NK-92 (cell line): ENCODE results near the gene ZNF606.

Experiments
- DNase-seq: peaks from one replicate; lab custom pipeline; 2025; ENCODE audit not compliant: unreplicated experiment; lab: John Stamatoyannopoulos, UW

ZNF606 gene

DNA sequence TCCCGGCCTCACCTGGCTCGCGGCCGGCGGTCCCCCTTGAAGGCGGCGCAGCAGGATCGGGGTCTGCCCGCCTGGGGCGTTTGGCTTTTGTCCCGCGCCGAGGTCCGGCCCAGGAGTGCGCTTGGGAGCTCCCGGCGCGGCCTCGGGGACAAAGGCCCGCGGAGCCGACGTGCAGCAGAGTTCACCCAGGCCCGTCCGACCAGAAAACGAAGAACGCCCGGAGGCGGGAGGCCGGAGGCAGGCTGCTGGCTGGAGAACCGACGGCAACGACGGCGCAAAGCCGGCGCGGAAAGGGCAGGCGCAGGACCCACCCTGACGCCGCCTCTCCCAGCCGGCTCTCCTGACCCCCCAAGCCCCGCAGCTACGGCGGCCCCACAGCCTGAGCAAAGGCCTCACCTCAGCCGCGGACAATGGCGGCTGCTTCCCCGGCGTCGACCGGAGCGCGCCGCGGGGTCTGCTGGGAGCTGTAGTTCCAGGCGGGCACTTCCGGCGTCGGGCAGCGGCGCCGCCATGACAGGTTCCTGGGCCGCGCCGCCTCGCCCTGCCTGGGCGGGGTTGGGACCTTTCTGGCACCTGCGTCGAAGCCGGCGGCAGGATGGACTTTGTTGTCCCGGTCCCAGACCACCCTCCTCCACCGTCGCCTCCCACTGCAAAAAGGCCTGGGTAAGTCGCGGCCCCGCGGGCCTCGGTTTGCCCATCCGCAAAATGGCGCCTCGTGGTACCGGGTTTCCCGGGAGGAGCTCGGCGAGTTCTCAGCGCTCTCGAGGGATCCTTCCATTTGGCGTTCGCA lies at the start of gene ZNF606:
ZNF606 (minus strand) TSS at position 437 of the 790 bp plus-strand sequence. CDS start 1,501 bp downstream, outside the sequence.
- no peak for DNase-seq

DNA sequence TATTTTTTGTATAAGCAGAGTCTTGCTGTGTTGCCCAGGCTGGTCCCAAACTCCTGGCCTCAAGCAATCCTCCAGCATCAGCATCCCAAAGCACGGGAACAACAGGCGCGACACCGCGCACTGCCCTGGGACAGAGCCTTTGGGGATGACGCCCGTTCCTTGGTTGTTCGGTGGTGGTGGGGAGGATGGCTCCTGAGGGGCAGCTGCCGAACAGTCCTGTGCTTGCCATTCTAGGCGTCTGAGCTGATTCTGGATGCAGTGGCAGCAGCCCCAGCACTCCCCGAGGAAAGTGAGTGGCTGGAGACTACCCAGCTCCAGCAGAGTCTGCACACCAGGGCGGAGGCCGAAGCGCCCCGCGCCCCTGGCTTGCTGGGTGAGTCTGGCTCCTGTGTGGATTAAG lies 49.6 kb upstream of the ZNF606 start:
- no peak for DNase-seq

DNA sequence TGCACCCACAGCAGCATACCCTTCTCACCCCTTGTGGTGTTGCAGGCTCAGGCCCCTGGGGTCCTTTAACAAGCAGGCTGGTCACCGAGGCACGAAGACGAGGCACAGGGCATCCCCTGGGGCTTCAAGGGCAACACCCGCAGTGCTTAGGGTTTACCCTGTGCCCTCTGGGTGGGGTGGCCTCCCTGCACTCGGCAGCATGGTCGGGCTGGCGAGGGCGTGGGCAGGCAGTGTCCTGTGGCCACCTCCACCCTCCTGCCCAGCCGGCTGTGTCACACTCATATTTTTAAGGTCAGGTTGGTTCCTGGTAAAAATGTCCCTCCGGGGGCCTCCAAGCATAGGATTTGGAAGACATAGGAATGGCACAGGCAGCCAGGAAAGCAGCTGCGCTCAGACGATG lies 45.1 kb upstream of the ZNF606 start:
- no peak for DNase-seq

DNA sequence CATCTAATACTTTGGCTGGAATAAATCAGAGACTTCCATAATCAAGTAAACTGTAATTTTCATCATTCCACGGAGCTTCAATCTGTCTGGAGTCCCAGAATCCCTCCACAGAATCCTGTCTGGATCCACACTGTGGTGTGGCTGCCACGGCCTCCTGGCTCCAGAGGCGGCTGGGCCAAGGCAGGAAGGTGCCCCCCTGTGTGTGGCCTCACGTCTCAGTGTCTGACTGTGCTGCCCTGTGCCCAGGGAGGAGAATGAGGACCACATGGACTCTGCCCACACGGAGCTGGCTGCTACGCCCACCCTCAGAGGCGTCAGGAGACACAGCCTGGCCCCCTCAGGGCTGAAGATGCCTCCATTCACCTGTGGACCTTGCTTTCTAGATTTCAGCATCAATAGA lies 44.2 kb upstream of the ZNF606 start:
- DNase-seq, result no peak

DNA sequence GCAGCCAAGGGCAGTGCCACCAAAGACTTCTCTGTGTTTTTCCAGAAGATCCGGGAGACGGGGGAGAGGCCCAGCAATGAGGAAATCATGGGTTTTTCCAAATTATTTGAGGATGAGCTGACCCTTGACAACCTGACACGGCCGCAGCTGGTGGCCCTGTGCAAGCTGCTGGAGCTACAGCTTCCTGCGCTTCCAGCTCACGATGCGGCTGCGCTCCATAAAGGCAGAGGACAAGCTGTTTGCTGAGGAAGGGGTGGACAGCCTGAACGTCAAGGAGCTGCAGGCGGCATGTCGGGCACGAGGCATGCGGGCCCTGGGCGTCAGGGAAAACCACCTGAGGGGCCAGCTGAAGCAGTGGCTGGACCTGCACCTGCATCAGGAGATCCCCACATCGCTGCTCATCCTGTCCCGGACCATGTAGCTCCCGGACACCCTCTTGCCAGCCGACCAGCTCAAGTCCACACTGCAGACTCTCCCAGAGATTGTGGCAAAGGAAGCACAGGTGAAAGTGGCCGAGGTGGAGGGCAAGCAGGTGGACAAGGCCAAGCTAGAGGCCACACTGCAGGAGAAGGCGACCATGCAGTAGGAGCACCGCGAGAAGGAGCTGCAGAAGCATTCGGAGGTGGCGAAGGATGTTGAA lies 42.9 kb upstream of the ZNF606 start:
- no peak for DNase-seq

DNA sequence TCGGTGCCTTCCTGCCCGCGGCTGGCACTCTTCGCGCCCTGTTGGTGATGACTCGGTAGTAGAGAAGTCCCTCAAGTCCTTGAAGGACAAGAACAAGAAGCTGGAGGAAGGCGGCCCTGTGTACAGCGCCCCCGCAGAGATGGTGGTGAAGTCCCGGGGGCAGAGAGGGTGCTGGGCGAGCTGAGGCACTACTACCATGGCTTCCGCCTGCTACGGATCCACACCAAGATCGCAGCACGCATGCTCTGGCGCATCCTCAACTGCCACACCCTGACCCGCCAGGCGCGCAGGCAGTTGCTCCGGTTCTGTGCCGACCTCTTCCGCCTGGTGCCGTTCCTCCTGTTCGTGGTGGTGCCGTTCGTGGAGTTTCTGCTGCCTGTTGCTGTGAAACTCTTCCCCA lies 42.3 kb upstream of the ZNF606 start:
- DNase-seq, result no peak

DNA sequence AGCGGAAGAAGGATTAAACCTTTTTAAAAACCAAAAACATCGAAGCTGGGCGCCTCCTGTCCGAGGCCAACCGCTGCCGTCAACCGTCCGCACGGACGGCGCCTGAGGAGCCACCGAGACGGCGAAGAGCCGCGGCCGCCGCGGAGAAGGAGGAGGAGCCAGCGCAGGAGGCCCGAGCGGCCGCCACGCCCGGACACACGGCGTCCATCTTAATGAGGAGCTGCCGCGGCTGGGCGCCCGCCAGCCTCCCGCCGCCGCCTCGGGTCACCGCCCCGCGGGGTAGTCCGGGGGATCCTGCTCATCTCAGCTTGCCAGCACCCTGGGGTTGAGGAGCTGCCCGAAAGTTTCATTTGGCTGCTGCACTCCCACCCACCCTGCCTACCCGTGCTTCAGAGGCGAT lies 41.8 kb upstream of the ZNF606 start:
- no peak for DNase-seq

DNA sequence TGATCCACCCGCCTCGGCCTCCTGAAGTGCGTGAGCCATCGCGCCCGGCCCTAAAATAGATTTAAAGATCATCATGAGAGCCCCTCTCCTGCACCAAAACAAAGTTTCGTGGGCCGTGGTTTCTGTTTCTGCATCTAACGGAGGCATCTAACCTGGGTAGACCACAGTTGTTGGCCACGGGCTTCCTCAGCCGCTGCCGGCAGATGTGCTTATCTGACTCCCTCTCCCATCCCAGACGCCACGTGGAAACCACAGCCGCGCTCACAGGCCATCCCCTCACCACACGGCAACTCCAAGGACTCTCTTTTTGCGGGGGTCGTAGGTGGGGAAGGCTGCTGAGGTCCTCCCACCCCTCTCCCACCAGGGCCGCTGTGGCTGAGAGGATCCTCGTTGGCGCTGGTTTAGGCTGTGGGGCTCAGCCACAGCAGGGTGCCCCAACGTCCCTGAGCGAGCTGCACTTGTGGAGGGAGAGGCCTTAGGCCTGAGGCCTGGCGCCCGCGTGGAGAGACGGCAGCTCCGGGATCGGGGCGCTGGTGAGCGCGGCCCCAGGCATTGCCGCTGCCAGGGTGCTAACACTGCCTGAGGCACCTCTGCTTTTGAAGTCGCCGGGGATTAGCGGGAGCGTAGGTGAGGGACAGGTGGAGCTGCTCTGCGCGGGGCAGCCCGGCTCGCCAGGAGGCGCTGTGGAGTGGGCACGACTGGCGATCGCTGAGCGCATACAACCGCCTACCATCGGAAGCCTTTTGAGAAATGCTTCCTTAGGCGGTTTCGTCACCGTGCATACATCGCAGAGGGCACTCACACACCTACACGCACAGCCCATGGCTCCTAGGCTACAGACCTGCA lies 40.1 kb upstream of the ZNF606 start:
- no peak for DNase-seq

DNA sequence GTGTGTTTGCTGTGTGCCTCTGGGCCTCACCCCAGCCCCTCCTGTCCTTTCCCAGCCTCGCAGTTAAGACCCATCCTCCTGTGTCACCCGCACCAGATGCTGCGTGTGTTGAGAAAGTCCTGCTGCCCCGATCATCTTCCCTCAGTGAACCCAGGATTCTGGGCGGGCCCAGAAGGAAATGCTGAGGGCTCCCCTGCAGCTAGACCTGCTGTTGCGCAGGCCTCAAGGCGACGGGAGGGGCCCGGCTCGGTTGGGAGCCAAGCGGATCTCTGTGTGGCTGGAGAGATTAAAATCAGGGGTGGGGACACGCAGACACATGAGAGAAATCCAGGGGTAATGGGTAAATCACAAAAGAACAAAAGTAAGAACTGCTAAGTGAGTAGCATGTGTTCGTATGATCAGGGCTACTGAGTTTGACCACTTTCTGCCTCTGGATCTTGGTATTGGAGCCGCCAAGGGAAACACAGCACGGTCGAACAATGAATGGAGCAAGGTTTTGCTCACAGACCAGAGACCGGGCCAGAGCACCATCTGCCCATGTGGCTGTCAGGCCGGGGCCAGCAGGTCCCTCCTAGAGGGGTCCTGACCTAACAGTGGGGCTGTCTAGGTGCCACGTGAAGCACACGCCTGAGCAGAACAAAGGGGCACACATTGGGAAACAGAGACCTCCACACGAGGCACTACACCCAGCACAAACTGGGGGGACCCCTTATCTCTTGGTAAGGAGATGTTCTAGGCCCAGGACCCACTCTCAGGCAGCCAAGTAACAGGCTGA lies 38.3 kb upstream of the ZNF606 start:
- no peak for DNase-seq

DNA sequence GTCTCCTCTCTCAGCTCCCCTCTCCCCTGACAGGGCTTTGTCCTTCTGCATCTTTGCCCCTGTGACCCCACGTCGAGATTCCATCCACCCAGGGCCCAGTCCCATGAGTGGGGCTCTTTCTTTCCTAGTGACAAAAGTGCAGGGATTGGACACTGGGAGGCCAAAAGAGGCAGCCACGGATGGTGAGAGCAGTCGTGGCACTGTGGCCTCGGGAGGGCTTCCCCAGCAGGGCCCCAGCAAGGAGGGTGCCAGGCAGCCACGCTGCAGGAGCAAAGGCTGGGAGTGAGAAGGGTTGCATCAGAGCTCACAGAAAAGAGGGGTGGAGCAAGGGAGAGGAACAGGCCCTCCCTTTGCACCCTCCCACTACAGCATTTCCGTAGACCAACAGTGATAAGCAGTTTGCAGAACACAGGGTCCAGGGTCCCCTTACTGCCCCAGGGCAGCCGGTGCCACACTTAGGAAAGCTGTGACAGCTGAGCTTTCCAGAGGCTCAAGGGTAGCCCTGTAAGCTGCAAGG lies 36.1 kb upstream of the ZNF606 start:
- DNase-seq, result no peak

DNA sequence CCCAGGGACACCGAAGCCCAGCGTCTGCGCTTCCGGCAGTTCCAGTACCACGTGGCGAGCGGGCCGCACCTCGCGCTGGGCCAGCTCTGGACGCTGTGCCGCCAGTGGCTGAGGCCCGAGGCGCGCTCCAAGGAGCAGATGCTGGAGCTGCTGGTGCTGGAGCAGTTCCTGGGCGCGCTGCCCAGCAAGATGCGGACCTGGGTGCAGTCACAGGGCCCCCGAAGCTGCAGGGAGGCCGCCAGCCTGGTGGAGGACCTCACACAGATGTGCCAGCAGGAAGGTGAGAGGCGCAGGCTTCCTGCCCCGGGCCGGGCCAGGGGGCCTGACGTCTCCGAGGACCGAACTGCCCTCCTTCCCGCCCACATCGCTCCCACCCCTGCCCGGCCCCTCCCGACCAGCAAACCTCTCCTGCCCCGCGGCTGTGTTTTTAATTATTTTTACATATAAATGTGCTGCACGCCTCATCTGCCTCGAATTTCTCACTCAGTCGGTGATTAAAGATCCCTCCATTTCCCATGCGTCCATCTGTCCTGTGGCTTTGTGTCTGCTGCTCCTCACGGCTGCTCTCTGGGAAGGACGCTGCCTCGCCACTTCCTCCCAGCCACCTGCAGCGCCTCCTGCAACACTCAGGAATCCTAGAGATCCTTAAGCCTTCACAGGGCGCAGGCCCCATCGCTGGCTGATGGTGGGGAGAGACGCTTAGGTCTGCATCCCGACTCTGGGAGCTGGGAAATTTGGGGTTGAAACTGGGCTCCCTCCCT lies 35.5 kb upstream of the ZNF606 start:
- no peak for DNase-seq

DNA sequence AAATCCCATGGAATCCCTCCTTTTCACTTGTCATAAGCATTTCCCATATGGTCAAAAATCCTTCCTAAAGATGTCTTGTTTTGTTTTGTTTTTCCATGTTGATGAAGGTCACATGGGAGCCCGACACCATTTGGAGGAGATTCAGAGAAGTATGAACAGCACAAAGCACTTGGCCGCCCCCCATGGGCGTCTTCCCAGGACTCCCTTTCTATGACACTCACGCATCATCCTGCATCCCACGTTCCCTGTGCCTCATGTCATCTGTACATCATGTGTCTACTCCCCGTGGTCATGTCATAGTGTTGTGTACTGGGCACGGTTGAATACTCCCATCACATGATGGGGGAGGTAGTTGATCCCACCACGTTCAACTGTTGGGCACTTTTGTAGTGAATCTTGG lies 33.2 kb upstream of the ZNF606 start:
- no peak for DNase-seq

DNA sequence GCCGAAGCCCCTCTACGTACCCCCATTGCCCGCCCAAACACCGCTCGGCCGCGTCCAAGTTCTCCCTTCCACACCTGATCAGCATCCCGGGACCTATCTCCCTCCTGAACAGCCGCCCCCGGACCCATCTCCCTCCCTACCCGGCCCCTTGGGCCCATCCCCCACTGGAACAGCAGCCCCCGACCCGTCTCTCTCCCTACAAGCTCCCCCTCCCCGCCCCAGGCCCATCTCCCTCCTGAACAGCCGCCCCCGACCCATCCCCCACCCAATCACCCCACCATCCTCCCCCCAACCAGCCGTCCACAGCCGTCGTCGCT lies 31.8 kb upstream of the ZNF606 start:
- DNase-seq, result no peak

DNA sequence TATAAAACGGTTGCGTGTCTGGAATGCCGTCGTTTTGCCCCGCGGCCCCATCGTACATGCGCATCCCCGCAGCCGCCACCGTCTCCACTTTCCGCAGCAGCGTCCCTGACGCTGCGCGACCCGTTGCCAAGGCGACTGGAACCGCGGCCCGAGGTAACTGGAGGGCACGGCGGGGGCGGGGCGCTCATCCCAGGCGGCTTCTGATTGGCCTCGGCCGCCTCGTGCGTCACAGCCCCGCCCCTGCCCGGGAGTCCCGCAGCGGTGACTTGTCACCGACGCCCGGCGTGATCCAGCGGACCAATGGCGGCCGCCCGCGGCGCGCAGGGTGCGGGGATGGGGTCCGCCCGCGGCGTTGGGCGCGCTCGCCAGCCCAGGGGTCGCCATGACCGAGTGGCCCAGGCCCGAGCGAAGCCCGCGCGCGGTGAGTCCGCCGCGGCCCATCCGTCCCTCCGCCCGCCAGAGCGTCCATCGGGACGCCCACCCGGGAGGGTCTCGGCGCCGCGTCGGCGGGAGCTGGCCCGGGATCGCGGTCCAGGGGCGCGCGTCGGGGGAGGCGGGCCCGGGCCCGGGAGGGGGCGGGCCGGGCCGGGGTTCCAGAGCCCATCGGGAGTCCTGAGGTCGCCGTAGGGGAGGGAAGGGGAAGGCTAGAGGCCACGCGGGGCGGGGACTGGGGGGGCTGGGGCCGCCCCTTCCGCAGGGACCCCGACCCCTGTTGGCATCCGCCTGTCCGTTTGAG lies 31.3 kb upstream of the ZNF606 start, which contains the start of gene ZSCAN1:
ZSCAN1 (plus strand) TSS at position 285 of the 736 bp plus-strand sequence. CDS start 3,812 bp downstream, outside the sequence.
- DNase-seq, result no peak

DNA sequence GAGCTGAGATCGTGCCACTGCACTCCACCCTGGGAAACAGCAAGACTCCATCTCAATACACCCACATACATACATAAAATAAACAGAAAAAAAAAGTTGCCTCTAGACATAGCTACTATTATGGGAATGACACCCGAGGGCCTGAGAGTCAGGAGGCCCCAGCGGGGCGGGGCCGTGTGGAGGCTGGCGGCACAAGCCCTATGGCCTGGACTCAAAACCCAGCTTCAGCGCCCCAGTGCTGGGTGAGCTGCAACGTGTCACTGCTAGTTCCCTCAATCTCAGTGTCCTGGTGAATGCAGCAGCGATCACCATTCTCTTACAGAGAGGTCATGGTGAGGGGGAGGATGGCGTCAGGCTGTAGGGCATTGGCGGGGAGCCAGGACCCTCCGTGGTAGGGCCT lies 22.0 kb upstream of the ZNF606 start:
- DNase-seq, result no peak

DNA sequence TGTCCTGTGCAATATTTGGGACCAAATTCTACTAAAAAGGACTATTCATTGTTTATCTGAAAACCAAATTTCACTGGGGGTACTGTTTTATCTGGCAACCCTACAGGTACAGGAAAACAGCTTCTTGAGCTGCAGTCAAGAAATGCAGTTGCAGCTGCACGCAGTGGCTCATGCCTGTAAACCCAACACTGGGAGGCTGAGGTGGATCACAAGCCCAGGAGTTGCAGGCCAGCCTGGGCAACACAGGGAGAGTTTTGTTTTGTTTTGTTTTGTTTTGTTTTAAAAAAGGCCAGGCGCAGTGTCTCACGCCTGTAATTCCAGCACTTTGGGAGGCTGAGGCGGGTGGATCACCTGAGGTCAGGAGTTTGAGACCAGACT lies 19.7 kb upstream of the ZNF606 start:
- DNase-seq, result no peak

DNA sequence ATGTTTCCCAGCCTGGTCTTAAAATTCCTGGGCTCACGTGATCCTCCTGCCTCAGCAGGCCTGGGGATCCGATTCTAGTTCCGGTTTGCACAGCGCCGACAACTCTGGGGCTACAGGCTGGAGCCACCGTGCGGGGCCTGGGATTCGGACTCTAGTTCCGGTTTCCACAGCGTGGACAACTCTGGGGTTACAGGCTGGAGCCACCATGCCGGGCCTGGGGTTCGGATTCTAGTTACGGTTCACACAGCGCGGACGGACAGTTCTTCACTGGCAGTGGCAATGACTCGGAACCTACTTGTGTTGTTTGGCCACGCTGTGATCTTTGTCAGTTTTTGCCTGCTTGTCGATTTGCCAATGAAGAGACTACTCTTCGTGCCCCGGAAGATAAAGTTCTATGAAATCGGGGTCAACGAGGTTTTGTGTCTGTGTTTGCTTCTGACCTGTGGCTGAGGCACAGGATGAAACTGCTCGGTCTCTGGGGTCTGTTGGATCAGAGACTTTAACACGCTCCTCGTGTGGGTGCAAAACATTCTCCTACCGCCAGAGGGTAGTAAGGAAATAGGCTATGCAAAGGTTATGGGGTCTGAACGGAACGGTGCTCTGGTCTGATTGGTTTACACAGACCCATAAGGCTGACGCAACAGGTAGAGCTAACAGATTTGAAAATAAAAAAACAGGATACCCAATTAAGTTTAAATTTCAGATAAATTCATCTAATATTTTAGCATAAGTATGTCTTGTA lies 19.1 kb upstream of the ZNF606 start:
- no peak for DNase-seq

DNA sequence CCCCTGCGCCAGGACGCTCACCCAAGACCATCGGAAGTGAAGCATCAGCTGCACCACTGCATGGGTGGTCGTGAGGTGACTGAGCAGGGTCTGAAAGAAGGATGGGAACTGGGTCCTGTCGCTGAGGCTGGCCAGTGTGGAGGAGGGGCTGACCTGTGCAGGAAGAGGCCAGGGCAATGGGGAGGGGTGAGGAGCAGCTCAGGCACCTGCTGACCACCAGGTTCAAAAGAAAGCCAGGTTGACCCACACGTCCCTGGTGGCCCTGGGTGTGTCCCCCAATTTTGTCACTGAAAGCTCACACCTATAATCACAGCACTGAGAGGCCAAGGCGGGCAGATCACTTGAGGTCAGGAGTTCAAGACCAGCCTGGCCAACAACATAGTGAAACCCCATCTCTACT lies 17.5 kb upstream of the ZNF606 start:
- no peak for DNase-seq

DNA sequence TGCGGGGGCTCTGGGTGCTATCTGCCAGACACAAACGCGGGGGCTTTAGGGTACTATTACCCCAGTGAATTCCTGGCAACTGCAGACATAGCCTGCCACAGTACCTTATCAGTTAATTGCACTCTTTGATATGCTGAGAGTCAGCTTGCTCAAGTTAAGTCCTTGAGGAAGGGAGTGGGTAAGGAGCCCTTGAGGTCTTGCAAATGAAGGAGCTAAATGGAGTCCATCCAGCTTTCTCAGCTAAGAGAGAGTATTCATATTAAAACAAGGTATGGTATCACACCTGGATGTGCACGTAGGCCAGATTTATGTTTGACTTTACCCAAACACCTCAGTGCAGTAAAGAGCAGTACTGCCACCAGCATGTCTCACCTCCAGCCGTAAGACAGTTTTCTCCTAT lies 11.5 kb upstream of the ZNF606 start:
- DNase-seq, result no peak
